DOHH2 (cell line): ENCODE data around the gene UXS1.

Experiments
- CTCF ChIP-seq: fragments of 200-600 bp; sonication (generic); IDR thresholded peaks from one replicate; pipeline ENCODE4 v1.5.1; 2014; ENCODE audit warnings: antibody characterized with exemption, mild to moderate bottlenecking, low read depth, low read length; ENCODE audit not compliant: poor library complexity, severe bottlenecking
- EZH2phosphoT487 ChIP-seq: fragments of 200-600 bp; sonication (generic); IDR thresholded peaks from 2 replicates; pipeline ENCODE4 v1.6.1; 2017; ENCODE audit warnings: borderline replicate concordance, mild to moderate bottlenecking, antibody characterized with exemption, low read length, moderate library complexity, mixed read lengths

GRCh38 chr2:106127282-106127771 lies 66.8 kb downstream of the UXS1 start:
- TF ChIP-seq CTCF (no peak), EZH2phosphoT487 (no peak)
